Peyer's patch (tissue), 4 donors: ENCODE data around the gene KRTAP2-1.

Source experiments
- CTCF ChIP-seq, 6 experiments: fragments of 450-650 bp in 4 of 6; fragments of 200-600 bp in 2 of 6; sonication (generic) in 1 of 6; IDR thresholded peaks; one replicate each; pipeline ENCODE4 v1.5.1; 2017 to 2019; ENCODE audit warnings: antibody characterized with exemption in 6 of 6, mild to moderate bottlenecking in 3 of 6, moderate library complexity in 1 of 6
- POLR2A ChIP-seq, 2 donors: fragments of 450-650 bp; IDR thresholded peaks; one replicate each; pipeline ENCODE4 v1.5.1; 2017; ENCODE audit warnings: antibody characterized with exemption in 2 of 2, mild to moderate bottlenecking in 2 of 2, moderate library complexity in 2 of 2

GRCh38 chr17:41082626-41083025, 35.5 kb upstream of the KRTAP2-1 start:
- no peak for TF ChIP-seq POLR2A (IDR thresholded peaks at IDR 0.05)
- no peak for TF ChIP-seq CTCF (IDR thresholded peaks at IDR 0.05)
